ENCODE measurements around the gene CNGB1. TPM values are rescaled to one million over a fixed set of nuclear protein-coding genes. Genes with fewer than 3 reads are reported as not detected.

CNGB1 gene
- total RNA-seq, 1 experiment from 2014 or later: not detected

- TF ChIP-seq ELF4 (CRISPR knock-in tag; IDR thresholded peaks at IDR 0.05; ENCODE audit: low read depth) (no peak), ERG (CRISPR knock-in tag; IDR thresholded peaks at IDR 0.05) (no peak), PRDM15 (CRISPR knock-in tag; IDR thresholded peaks at IDR 0.05) (no peak), ATF3 (CRISPR knock-in tag; conservative IDR thresholded peaks at IDR 0.05) (no peak)
- TF ChIP-seq, protein P1, sequence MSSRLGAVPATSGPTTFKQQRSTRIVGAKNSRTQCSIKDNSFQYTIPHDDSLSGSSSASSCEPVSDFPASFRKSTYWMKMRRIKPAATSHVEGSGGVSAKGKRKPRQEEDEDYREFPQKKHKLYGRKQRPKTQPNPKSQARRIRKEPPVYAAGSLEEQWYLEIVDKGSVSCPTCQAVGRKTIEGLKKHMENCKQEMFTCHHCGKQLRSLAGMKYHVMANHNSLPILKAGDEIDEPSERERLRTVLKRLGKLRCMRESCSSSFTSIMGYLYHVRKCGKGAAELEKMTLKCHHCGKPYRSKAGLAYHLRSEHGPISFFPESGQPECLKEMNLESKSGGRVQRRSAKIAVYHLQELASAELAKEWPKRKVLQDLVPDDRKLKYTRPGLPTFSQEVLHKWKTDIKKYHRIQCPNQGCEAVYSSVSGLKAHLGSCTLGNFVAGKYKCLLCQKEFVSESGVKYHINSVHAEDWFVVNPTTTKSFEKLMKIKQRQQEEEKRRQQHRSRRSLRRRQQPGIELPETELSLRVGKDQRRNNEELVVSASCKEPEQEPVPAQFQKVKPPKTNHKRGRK (CRISPR knock-in tag; IDR thresholded peaks at IDR 0.05; ENCODE audit: borderline replicate concordance): no peak
- TF ChIP-seq, protein P2, sequence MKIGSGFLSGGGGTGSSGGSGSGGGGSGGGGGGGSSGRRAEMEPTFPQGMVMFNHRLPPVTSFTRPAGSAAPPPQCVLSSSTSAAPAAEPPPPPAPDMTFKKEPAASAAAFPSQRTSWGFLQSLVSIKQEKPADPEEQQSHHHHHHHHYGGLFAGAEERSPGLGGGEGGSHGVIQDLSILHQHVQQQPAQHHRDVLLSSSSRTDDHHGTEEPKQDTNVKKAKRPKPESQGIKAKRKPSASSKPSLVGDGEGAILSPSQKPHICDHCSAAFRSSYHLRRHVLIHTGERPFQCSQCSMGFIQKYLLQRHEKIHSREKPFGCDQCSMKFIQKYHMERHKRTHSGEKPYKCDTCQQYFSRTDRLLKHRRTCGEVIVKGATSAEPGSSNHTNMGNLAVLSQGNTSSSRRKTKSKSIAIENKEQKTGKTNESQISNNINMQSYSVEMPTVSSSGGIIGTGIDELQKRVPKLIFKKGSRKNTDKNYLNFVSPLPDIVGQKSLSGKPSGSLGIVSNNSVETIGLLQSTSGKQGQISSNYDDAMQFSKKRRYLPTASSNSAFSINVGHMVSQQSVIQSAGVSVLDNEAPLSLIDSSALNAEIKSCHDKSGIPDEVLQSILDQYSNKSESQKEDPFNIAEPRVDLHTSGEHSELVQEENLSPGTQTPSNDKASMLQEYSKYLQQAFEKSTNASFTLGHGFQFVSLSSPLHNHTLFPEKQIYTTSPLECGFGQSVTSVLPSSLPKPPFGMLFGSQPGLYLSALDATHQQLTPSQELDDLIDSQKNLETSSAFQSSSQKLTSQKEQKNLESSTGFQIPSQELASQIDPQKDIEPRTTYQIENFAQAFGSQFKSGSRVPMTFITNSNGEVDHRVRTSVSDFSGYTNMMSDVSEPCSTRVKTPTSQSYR (CRISPR knock-in tag; IDR thresholded peaks at IDR 0.05): no peak
Measured at GRCh38 chr16:57941016-57941664, 29.8 kb downstream of the CNGB1 start (continued).

DNA sequence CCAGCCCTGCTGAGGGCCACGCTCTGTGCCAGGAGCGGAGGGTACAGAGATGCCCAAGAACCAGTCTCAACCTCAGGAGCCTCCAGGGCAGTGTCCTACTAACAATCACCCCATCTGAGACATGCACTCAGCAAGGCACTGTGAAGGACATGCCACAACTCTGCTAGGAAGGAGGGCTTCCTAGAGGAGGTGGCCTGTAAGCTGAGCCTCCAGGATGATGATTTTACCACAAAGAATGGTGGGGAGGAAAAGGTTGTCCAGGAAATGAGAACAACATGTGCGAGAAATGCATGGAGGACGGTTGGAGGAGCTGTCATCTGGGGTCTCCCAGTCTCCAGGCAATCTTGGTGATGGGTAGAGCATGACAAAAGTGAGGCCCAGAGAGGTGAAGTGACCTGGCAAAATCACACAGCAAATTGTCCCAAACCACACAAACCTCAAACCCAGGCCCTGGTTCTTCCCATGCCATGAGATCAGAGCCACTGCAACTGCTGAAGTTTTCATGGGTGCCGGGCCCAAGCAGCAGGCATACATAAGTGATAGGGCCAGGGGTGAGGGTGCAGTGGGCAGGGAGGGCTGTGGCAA, 30.5 kb downstream of the CNGB1 start:
- H3K9me3 Mint-ChIP-seq: no peaks in the 10 kb centered on the region
- H3K4me3 Mint-ChIP-seq: no peak overlapping the region
- no peak for TF ChIP-seq EMX1 (CRISPR knock-in tag; IDR thresholded peaks at IDR 0.05)
- no peak for TF ChIP-seq ELF4 (CRISPR knock-in tag; IDR thresholded peaks at IDR 0.05; ENCODE audit: low read depth)
- TF ChIP-seq JAZF1 (CRISPR knock-in tag; IDR thresholded peaks at IDR 0.05): no peak
- TF ChIP-seq TEAD4 (CRISPR knock-in tag; IDR thresholded peaks at IDR 0.05): no peak
- TF ChIP-seq, protein P3, sequence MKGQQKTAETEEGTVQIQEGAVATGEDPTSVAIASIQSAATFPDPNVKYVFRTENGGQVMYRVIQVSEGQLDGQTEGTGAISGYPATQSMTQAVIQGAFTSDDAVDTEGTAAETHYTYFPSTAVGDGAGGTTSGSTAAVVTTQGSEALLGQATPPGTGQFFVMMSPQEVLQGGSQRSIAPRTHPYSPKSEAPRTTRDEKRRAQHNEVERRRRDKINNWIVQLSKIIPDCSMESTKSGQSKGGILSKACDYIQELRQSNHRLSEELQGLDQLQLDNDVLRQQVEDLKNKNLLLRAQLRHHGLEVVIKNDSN (CRISPR knock-in tag; IDR thresholded peaks at IDR 0.05): no peak
- TF ChIP-seq KAT7 (CRISPR knock-in tag; IDR thresholded peaks at IDR 0.05; ENCODE audit: borderline replicate concordance): no peak
- TF ChIP-seq GABPB1 (CRISPR knock-in tag; IDR thresholded peaks at IDR 0.05): no peak
- TF ChIP-seq ZNF396 (CRISPR knock-in tag; IDR thresholded peaks at IDR 0.05; ENCODE audit: borderline replicate concordance): no peak
- no peak for TF ChIP-seq CDX4 (CRISPR knock-in tag; IDR thresholded peaks at IDR 0.05; ENCODE audit: borderline replicate concordance)
- TF ChIP-seq NFE2L1 (CRISPR knock-in tag; IDR thresholded peaks at IDR 0.05): no peak
- H3K27me3 Mint-ChIP-seq (ENCODE audit: low read depth): no peaks in the 10 kb centered on the region
- ChIA-PET POLR2A (no interaction called here), CTCF (interaction anchor here (1.1 to 1.4 kb wide), 2 partner anchors 12 to 13 kb away, joined by 5 read pairs; no protein-coding TSS in a partner anchor)
- H3K36me3 Mint-ChIP-seq: no peaks in the 10 kb centered on the region
- H3K4me1 Mint-ChIP-seq: no peaks in the 10 kb centered on the region
- no peak for ATAC-seq
- no peak overlapping the region for H3K27ac Mint-ChIP-seq
- no peak for DNase-seq (ENCODE audit: low spot score)

Measured in WTC11 (cell line).